Stimulated activated CD4-positive, alpha-beta T cell treated with anti-CD3 and anti-CD28 coated beads, Interleukin-15, amount 100 ng/mL, for 48 hours (primary cell): ENCODE data around the gene KIRREL3.

Experiments
- DNase-seq, 2 donors: peaks; one replicate each; pipeline ENCODE4 v3.0.0-alpha.2; 2020; ENCODE audit warnings: low read depth in 2 of 2

The KIRREL3 gene

DNA sequence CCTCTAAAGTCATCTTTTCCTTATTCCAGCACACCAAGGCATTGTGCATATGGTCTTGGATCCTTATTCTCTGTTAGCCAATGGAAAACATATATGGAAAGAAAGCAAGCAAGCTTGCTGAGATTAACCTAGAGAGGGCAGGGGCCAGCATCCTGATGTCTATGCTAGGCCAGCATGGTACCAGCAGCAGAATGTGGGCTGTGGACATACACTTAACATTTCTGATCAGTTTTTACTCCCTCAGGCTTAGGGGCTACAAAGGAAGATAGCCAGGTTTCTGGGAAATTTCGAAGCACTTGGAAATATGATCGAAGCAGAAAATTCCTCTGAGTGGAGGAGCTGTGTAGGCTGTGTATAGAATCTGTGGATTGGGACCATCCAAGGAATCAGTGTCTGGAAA, 578.1 kb downstream of the KIRREL3 start:
- no peak for DNase-seq

- no peak for DNase-seq
These were observed 579.3 kb downstream of the KIRREL3 start for GRCh38 chr11:126421271-126421671.

DNA sequence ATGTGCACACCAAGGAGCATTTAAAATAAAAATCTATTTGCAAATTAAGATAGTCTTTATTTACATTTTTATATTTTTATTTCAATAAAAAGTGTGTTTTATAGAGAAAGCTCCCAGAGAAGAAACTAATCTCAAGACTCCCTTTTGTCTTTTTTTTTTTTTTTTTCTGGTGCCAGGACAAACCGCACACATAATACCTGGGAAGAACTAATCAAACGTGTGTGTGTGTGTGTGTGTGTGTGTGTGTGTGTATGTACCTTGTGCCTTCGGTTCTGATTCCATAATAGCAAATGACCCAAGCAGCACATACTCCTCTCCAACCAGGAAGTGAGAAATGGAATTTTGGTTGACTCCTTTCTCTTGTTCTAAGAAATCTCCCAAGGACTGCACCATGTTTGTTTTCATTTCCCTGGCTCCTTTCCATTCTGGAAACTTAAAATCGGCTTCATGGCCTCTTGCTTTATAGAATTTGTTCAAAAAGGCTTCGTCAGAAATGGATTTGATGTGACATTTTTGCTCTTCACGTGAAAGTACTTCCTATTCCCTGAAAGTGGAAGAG, 579.8 kb downstream of the KIRREL3 start:
- DNase-seq: no peak

GRCh38 chr11:126419801-126420697, 580.5 kb downstream of the KIRREL3 start:
- no peak for DNase-seq

DNA sequence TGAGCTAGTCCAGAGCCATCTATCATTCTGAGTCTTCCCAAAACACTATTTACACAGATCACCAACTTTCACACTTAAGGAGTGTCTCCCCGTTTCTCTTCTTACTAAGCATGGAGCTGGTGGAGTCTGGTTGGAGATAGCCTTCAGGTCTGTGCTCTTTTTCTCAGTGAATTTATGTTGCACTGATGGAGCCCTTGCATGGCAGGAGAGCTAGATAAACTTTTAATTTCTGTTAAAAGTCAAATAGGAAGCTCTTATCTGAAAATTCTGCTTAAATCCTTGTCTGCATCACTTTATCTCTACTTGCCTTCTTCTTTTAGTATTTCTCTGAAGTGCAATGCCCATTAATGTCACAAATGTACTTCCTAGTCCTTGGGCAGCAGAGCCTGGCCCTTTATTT, 581.7 kb downstream of the KIRREL3 start:
- DNase-seq: no peak

DNA sequence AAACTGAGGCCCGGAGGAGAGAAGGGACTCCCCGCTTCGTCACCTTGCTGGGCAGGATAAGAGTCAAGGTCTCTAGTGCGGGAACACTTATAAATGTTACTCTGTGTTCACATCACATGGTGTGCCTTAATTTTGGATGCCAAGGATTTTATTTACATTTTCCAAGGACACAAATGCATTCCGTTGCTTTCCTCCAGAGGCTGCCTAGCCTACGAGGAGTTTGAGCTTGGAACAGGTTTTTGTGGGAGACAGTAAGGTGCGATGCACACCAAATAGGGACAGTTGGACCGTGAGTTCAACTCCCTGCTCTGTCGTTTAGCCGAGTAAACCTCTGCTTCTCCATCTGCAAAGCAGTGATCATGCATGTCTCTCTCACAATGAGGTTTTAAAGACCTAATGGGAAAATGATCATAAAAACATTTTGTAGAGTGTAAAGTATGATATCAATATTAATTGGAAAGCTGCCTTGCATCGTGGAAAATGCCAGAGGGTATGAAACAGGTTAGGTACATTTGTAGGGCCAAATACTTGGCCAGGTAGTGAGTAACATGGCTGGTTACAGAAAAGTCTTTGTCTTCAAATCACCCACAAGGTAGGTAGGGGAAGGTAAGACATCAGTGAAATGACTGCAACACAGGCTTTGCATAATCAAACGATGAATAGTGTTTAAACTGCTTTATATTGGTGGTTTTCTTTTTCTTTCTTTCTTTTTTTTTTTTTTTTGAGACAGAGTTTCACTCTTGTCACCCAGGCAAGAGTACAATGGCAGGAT, 583.3 kb downstream of the KIRREL3 start:
- no peak for DNase-seq

DNA sequence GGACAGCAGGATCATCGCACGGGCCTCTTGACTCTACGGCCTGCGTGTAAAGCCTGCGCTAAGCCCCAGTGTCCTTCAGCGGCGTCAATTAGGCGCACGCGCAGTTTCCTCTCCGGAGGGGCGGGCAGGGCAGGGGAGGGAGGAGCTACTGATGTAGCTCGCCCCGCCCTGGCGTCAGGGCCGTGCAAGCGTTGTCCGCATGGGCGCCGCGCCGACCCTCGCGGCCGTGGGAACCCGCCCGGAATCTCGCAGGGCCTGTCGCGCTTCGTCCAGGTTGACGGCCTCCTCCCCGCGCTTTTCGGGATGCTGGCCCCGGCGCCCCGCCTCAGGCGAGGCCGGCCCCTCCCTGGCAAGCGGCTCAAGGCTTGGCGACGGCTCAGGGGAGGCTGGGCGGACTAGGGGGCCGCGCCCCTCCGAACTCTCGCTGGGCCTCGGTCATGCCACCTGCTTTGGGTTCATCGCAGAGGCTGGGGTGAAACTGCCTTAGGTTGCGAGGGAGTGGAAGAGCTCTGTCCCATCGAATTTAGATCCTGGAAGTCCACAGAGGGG, 584.0 kb downstream of the KIRREL3 start:
- peak; percentile 55 to 63 for DNase-seq

GRCh38 chr11:126415669-126416420, 584.7 kb downstream of the KIRREL3 start:
- no peak for DNase-seq

DNA sequence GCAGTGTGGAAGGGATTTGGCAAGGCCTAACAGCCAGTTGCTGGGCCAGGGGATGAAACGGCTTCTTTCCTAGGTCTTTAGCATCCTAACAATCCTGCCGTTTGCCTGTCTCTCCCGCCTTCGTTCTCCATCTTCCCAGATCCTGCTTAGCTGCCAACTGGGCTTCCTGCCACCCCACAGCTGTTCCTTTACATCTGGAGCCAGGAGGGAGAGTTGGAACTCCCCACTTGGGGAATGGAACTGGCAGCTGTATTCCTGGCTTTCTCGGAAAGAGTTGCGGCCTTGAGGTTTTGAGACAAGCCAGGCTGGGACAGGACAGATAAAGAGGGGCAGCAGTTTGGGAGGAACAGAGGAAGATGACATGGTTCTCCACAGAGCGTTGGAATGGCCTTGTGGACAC, 585.4 kb downstream of the KIRREL3 start:
- no peak for DNase-seq

DNA sequence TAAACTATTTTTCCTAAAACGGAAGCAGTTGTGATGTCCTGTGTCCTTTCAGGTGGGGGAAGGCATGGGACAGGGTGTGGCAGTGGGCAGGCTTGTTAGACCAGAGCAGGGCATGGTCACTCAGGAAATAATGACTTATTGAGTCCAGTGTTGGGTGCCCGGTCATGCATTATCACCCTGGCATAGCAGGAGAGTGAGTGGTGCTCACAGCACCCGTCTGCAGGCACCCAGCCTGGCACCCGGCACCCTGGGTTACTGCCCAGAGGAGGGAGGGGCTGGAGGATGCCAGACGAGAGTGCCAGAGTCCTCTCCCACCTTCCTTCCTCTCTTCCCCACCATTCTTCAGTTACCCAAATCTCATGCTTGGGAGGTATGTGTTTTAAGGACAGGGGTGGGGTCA, 586.0 kb downstream of the KIRREL3 start:
- DNase-seq: no peak

DNA sequence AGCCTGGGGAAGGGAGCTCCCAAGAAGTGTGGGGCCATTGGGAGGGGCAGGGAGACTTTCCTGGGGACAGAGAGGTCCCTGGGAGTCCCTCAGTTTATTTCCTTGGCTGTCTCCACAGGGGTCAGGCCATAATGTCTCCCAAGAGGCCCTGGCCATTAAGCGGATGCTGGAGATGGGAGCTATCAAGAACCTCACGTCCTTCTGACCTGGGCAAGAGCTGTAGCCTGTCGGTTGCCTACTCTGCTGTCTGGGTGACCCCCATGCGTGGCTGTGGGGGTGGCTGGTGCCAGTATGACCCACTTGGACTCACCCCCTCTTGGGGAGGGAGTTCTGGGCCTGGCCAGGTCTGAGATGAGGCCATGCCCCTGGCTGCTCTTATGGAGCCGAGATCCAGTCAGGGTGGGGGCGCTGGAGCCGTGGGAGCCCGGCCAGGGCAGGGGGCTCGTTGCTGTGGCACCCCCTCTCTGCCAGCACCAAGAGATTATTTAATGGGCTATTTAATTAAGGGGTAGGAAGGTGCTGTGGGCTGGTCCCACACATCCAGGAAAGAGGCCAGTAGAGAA, 586.6 kb downstream of the KIRREL3 start:
- DNase-seq: no peak

GRCh38 chr11:126413426-126413825, 587.1 kb downstream of the KIRREL3 start:
- no peak for DNase-seq

- DNase-seq: no peak
These were observed 588.6 kb downstream of the KIRREL3 start for GRCh38 chr11:126411971-126412381.

- no peak for DNase-seq
These were observed 589.9 kb downstream of the KIRREL3 start for GRCh38 chr11:126410649-126411048.

GRCh38 chr11:126409620-126409985, 591.0 kb downstream of the KIRREL3 start:
- no peak for DNase-seq

DNA sequence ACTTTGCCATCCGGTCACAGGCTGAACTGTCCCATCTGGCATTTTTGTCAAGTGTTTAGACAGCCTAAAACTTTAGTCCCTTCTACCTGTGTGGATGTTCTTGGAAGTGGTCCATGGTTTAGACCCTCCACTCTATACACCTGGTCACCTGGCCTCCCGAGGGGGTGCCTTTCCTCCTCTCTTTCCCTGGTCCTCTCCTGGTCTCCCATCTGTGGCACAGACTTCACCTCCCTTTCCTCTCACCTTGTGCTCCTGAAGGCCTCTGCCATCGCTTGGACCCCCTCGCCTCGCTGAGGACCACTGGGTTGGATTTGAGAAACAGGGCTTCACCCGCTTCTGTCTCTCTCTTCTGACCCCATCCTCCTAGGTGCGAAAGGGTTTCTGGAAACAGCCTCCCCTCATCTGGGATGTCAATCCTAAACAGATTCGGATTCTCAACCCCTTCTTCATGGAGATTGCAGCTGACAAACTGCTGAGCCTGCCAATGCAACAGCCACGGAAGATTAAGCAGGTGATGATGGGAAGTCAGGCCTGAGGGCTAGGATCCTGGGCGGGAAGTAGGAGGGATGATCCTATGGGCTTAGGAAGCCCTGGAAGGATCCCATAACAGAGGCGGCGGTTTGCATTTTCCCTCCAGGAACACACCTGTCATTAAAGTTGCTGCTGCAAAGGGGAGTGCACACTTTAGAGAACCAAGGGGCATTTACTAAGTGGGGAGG, 591.5 kb downstream of the KIRREL3 start:
- DNase-seq: no peak

- DNase-seq: no peak
These were observed 592.1 kb downstream of the KIRREL3 start for GRCh38 chr11:126408496-126408895.

DNA sequence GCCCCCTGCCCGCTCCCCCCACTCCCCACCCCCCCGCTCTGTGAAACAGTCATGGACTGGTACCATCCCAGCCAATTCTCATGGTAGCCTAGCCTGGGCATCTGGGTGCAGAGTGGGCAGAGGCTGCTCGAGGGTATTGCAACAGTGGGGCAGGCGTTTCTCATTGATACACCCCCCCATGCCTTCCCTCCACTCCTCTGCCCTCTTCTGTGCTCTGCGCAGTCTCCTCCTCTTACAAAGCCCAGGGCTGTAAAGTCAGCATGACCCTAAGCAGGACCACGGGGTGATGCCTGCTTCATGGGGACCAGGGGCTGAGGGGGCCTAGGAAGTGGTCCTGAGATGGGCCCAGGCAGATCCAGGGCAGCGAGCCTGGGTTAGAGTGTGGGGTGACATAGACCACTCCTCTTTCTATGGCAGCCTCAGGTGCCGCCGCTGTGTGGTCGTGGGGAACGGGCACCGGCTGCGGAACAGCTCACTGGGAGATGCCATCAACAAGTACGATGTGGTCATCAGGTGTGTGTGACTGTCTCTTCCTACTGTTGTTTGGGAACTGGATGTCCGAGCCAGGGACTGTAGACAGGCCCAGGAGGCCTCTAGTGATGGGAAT, 592.8 kb downstream of the KIRREL3 start:
- no peak for DNase-seq

- no peak for DNase-seq
These were observed 593.5 kb downstream of the KIRREL3 start for GRCh38 chr11:126407101-126407521.

DNA sequence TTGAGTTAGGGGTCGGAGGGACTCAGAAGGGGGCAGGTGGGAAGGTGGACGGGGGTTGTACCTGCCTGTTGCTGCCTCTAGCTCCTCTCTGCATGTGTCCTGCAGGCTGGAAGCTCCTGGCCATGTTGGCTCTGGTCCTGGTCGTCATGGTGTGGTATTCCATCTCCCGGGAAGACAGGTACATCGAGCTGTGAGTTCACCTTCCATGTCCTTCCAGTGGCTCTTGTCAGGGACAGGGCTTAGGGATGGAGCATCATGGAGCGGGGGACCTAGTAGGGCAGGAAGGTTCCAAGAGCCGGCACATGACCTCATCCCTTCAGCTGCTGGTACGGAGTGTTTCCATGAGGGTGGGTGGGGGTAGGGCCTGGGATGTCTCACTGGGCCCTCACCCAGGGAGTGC, 594.2 kb downstream of the KIRREL3 start:
- no peak for DNase-seq
